ENCODE measurements around the gene KRT74.

The KRT74 gene

DNA sequence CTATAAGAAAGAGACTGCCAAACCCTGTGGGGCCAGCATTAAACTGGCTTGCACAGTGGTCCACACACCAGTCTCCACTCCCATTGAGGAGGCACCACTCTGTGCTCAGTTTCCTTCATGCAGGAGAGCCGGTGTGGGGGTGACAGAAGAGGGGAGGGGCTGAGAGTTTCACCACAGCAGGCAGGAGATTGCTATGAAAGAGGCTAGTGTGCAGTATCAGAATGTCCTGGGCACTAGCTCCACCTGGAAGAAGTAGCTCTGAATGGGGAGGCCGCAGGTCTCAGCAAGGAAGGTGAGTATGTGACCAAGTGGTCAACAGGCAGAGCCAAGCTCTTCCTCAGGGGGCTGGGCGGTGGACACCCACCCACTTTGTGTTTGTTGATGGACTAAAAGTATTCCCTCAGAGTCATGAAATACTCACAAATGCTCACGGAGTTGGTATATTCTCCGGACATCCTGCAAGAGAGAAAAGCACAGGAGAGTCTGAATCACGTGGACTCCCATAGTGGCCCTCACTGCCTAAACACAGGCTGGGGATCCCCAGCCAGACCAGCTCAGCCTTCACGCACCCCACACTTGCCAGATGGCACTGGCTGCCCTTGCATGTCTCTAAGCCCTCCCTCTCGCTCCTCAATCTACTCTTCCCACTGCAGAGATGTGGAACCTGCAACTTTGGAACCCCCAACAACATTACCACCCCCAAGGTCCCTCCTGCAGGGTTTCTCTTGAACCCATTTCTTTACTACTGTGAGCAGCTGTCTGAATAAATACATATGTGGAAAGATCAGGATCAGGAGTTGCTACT is 35.4 kb upstream of the KRT74 start:
- TF ChIP-seq GATA2 (IDR thresholded peaks at IDR 0.05; ENCODE audit: low read depth, low read length) (no peak), GATA3 (IDR thresholded peaks at IDR 0.05; ENCODE audit: low read depth, low read length) (no peak)

DNA sequence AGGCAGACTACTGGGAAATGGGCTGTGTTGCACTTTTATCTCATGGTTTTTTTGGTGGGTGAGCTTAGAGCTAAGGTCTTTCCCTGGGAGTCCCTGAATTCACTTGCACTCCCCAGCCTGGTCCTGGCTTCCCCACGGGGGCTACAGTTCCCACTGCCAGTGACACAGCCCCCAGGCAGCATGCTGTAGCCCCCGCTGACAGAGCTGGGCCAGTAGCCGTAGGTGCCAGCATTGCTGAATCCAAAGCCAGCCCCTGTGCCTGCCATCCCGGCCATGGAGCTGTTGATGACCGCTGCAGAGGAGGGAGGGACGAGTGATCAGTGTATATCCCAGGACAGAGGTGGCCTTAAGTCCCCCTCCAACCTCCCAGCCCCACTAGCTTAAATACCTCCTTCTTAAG is 34.5 kb upstream of the KRT74 start:
- TF ChIP-seq GATA2 (IDR thresholded peaks at IDR 0.05; ENCODE audit: low read depth, low read length) (no peak), GATA3 (IDR thresholded peaks at IDR 0.05; ENCODE audit: low read depth, low read length) (no peak)

DNA sequence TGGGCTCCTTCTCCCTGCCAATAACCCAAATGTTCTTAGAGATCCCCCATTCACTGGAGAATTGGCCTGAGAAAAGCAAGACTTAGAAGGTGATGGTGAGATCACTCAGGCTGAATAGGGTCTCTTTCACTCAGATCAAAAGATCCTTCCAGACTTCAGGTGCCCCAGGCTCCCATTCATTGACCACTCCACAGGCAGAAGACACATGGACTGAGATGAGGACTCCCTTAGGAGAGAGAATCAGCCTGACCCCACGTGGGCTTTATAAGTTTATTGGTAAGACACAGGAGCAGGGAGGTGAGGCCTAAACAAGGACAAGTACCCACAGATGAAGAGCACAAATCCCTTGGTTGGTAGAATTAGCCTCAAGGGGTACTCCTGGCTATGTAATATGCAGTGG is 33.7 kb upstream of the KRT74 start:
- TF ChIP-seq GATA2 (IDR thresholded peaks at IDR 0.05; ENCODE audit: low read depth, low read length) (no peak), GATA3 (IDR thresholded peaks at IDR 0.05; ENCODE audit: low read depth, low read length) (no peak)

DNA sequence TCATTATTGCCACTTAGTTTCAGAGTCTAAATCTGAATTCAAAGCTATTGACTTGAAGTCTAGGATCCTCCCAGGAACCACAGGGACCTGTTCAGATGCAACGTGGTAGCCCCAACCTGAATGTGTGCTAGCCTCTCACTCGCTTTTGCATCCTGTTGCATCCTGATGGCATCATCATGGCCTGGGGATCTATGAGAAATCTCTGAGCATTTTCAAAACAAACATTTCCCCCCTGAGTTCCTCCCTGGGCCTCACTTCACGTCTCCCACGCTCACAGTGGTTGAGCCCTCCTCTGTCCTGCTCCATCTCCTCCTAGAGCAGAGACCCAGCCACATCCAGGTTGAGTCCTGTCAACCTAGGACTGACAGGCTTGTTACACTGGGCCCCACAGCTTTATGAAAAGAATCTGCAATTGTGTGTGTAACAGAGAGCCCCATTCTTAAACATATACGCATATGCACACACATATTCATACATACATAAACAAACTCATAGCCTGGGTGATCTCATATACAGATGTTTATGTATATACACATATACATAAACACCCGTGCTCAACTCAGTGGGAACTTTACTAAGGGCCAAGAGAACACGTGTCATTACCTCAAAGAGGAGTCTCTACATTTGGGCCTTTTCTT is 33.1 kb upstream of the KRT74 start:
- TF ChIP-seq GATA3 (IDR thresholded peaks at IDR 0.05; ENCODE audit: low read depth, low read length) (no peak), GATA2 (IDR thresholded peaks at IDR 0.05; ENCODE audit: low read depth, low read length) (no peak)

DNA sequence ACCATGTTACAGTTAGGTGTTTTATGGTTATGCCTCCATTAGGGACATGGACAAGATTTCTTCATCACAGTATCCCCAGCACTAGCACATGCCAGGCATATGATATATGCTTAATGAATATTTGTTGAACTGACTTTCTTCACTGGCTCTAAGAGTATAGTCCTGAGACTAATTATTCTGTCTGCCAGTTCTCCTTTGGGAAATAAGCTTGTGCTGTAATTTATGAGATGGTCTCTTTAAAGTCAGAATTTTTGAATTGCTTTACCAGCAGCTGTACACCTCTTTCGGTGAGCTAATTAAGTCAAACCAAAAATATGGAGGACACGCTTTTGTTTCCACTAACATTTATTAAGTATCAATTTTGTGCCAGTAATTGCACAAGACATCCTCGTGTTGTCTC is 32.5 kb upstream of the KRT74 start:
- no peak for TF ChIP-seq GATA2 (IDR thresholded peaks at IDR 0.05; ENCODE audit: low read depth, low read length)
- TF ChIP-seq GATA3 (IDR thresholded peaks at IDR 0.05; ENCODE audit: low read depth, low read length), result no peak

DNA sequence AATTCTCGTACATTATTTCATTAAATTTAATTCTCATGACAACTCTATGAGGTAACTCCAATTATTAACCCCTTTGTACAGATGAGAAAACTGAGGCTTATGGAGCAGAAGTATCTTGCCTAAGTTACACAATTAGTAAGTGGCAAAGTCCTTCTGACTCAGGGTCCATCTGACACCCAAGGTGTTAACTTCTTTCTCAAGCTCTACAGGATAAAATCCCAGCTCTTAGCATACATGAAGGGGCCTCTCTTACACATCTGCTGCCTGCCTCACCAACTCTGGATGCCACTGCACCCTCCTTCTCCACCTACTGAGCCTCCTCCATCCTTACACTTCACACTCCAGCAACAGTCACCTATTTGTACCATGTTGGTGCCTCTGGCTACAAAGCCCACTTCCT is 31.9 kb upstream of the KRT74 start:
- no peak for TF ChIP-seq GATA2 (IDR thresholded peaks at IDR 0.05; ENCODE audit: low read depth, low read length)
- TF ChIP-seq GATA3 (IDR thresholded peaks at IDR 0.05; ENCODE audit: low read depth, low read length), result no peak

DNA sequence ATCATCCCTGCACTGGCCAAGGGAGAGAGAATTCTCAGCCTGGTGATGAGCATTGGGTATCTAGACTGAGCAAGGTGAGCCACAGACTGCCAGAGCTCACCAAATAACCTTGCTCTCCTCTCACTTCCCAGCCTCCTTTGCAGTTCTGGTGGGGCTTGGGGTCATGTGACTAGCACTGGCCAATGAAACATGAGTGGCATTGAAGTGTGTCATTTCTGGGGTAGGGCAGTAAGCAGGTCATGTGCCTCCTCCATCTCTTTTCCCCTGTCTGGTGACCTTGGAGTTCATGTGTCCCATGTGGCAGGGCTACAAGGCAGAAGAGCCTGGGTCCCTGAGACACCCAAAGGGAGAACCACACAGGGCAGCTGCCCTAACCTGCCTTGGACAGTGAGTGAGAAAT is 31.2 kb upstream of the KRT74 start:
- no peak for TF ChIP-seq GATA3 (IDR thresholded peaks at IDR 0.05; ENCODE audit: low read depth, low read length)
- TF ChIP-seq GATA2 (IDR thresholded peaks at IDR 0.05; ENCODE audit: low read depth, low read length), result no peak

DNA sequence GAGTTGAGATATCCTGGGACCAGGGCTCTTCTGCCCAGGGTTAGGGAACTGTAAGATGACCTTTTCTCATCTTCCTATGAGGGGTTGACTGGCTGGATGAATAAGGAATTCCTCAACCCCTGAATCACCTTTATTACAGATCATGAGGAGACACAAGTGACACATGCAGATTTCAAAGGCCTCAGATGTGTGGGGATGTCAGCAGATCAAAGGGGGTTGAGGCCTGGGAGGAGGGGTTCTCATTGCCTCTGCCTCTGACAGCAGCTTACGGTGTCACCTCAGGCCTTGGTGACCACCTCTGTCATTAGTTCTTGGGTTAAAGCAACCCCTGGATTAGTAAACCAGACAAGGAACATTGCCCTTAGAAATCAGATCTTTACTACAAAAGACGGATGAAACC is 29.7 kb upstream of the KRT74 start:
- TF ChIP-seq GATA2 (IDR thresholded peaks at IDR 0.05; ENCODE audit: low read depth, low read length) (no peak), GATA3 (IDR thresholded peaks at IDR 0.05; ENCODE audit: low read depth, low read length) (no peak)

DNA sequence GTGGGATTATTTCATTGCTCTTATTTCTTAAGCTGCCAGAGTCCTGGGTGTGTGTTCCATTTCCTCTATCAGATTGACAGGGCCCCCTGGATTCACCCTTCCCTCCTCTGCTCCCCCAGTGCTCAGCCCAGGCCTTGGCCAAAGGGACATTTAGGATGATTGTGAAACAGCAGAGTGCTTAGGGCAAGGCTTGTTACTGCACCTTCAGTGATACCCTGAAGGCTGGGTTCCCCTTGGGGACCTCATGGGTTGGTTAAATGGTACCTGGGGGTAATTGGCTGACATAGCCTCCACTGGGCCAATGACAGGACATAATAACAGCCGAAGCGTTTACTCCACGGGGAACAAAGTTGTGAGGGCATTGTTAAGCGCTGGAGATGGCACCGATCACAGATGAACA is 28.9 kb upstream of the KRT74 start:
- TF ChIP-seq GATA2 (IDR thresholded peaks at IDR 0.05; ENCODE audit: low read depth, low read length) (no peak), GATA3 (IDR thresholded peaks at IDR 0.05; ENCODE audit: low read depth, low read length) (no peak)

DNA sequence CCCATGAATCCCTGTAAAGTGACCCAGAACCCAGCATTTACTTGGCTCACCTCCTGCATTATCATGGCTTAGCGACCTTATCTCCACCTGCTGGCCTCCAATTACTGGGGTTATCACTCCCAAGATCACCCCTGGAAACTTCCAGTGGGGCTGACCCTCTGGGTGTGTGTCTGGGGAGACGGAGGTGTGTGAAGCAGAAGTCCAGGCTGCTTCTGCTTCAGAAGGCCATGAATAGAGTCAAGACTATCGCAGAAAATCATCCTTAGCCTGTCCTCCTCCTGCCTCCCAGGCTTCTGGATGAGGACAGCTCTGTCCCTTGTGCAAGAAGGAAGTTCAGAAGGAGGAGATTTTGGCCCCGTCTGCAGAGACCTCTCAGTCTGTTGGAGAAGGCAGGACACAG is 28.0 kb upstream of the KRT74 start:
- TF ChIP-seq GATA3 (IDR thresholded peaks at IDR 0.05; ENCODE audit: low read depth, low read length), result no peak
- TF ChIP-seq GATA2 (IDR thresholded peaks at IDR 0.05; ENCODE audit: low read depth, low read length), result no peak

DNA sequence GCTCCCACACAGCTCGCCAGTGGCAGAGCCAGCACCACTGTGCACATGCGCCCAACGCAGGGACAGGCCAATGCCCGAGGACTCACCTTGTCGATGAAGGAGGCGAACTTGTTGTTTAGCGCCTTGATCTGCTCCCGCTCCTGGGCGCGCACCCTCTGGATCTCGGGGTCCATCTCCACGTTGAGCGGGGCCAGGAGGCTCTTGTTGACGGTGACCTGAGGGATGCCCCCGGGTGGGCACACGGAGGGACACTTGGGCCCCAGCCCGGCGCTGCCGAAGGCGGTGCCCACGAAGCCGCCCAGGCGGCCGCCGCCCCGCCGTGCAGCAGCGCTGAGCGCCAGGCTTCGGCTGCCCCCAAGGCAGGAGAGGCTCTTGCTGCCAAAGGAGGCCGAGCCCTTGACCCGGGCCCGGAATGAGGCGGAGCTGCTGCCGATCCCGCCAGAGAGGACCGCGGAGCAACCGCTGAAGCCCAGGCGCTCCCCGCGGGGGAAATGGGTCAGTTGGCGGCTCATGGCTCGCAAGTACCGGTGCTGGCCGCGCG is 27.4 kb upstream of the KRT74 start, which contains the start of gene KRT72:
Gene KRT72, minus strand, starts transcription at position 523 of the 541 bp plus-strand sequence. Its CDS starts 11 bp downstream, at position 512.
- TF ChIP-seq GATA3 (IDR thresholded peaks at IDR 0.05; ENCODE audit: low read depth, low read length) (no peak), GATA2 (IDR thresholded peaks at IDR 0.05; ENCODE audit: low read depth, low read length) (no peak)

DNA sequence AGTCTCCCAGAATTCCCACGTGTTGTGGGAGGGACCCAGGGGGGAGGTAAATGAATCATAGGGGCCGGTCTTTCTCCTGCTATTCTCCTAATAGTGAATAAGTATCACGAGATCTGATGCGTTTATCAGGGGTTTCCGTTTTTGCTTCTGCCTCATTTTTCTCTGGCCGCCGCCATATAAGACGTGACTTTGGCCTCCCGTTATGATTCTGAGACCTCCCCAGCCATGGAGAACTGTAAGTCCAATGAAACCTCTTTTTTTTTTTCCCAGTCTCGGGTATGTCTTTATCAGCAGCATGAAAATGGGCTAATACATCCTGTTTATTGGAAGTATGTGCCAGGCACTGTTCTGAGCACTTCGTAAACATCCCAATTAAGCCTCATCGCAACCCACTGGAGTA is 26.8 kb upstream of the KRT74 start:
- TF ChIP-seq GATA3 (IDR thresholded peaks at IDR 0.05; ENCODE audit: low read depth, low read length) (no peak), GATA2 (IDR thresholded peaks at IDR 0.05; ENCODE audit: low read depth, low read length) (no peak)

DNA sequence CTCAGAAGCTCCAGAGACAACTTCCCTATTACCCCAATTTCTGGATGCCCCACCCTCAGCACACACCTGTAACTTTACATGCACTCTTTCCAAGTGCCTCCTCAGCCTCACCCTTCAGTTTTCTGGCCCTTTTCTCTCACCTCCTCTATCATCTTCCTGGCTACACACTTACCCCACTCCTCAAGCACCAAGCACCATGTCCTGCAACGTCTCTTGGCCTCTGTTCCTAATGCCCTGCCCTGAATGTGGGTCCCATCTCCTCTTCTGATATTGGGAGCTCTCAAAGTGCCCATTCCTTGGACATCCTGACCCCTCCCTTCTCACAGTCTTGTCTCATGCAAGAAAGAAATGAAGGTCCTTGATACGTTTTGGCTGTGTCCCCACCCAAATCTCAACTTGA is 26.4 kb upstream of the KRT74 start:
- TF ChIP-seq GATA2 (IDR thresholded peaks at IDR 0.05; ENCODE audit: low read depth, low read length), result no peak
- no peak for TF ChIP-seq GATA3 (IDR thresholded peaks at IDR 0.05; ENCODE audit: low read depth, low read length)

DNA sequence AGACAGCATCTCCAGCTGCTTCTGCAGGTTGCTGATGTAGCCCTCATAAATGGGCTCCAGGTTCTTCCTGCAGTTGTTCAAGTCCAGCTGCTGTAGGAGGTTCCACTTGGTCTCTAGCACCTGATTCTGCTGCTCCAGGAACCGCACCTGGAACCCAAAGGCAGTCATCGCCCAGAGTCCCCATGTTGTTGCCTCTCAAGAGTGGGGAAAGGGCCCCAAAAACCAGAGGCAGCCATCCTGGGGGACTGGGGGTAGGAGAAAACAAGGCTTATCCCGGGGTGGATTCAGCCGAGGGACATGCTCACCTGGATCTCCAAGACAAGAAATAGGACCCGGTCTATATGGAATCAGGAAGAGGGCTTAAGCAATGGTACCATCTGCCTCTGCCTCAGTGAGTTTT is 25.3 kb upstream of the KRT74 start:
- TF ChIP-seq GATA3 (IDR thresholded peaks at IDR 0.05; ENCODE audit: low read depth, low read length), result no peak
- TF ChIP-seq GATA2 (IDR thresholded peaks at IDR 0.05; ENCODE audit: low read depth, low read length), result no peak

DNA sequence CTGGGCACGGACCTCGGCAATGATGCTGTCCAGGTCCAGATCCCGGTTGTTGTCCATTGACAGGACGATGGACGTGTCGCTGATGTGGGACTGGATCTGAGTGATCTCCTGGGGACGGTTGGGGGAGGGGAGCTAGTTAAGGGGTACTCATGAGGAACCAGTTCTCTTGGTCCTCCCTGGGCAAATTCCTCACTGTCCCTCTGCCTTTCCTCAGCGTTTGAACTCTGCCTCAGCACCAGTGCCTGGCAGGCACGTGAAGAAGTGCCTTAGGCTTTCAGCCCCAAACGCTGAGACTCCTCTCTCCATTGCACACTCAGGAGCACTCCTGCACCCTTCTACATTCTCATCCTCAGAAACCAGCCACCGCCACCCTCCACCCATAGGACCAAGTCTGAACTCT is 17.9 kb upstream of the KRT74 start:
- TF ChIP-seq GATA3 (IDR thresholded peaks at IDR 0.05; ENCODE audit: low read depth, low read length) (no peak), GATA2 (IDR thresholded peaks at IDR 0.05; ENCODE audit: low read depth, low read length) (no peak)
